K562 (cell line): ENCODE results near the gene SF3A2.
"Not testable (repeated sequence)": the region's sequence is repeated elsewhere in the genome, so short reads cannot be mapped to it uniquely, and the experiment has no call there.

Experiments
- CTCF ChIP-seq, 3 experiments: IDR thresholded peaks in 2 of 3; conservative IDR thresholded peaks in 1 of 3; 2 replicates each; pipeline ENCODE4 v1.5.1; 2011 to 2012; ENCODE audit warnings: low read length in 3 of 3, mild to moderate bottlenecking in 3 of 3, control low read depth in 2 of 3, improper control_type of control experiment in 1 of 3, inconsistent platforms in 1 of 3, low read depth in 1 of 3, mixed read lengths in 1 of 3, moderate library complexity in 1 of 3; ENCODE audit not compliant: insufficient read depth in 2 of 3
- HDAC2 ChIP-seq: fragments of 450-650 bp; IDR thresholded peaks from 2 replicates; pipeline ENCODE4 v1.6.1; 2016; ENCODE audit warnings: mild to moderate bottlenecking
- PKNOX1 ChIP-seq: fragments of 450-650 bp; IDR thresholded peaks from 2 replicates; pipeline ENCODE4 v1.6.1; 2016
- POLR2A ChIP-seq: fragments of 450-650 bp; conservative IDR thresholded peaks from 2 replicates; pipeline ENCODE4 v1.6.1; 2016
- RB1 ChIP-seq: fragments of 450-650 bp; IDR thresholded peaks from 2 replicates; pipeline ENCODE4 v1.6.1; 2017; ENCODE audit warnings: low read depth, mild to moderate bottlenecking
- RHOXF2B ChIP-seq: fragments of 250-450 bp; sonication (Bioruptor Pico); conservative IDR thresholded peaks from 2 replicates; pipeline ENCODE4 v1.5.1; 2021
- SLC30A9 ChIP-seq: fragments of 250-450 bp; sonication (Bioruptor Pico); IDR thresholded peaks from 2 replicates; pipeline ENCODE4 v1.8.0; 2022; ENCODE audit warnings: mild to moderate bottlenecking, moderate library complexity
- SMARCB1 ChIP-seq: IDR thresholded peaks from 2 replicates; pipeline ENCODE4 v1.6.1; 2011; ENCODE audit warnings: improper control_type of control experiment, low read depth; ENCODE audit not compliant: insufficient read length
- TAF1 ChIP-seq: IDR thresholded peaks from 2 replicates; pipeline ENCODE4 v1.6.1; 2011; ENCODE audit warnings: mild to moderate bottlenecking, low read length, moderate library complexity; ENCODE audit not compliant: insufficient read depth, control insufficient read depth, severe bottlenecking; ENCODE audit errors: extremely low read depth
- ZNF232 ChIP-seq: sonication (generic); formaldehyde crosslinking; IDR thresholded peaks from 2 replicates; pipeline ENCODE4 v1.8.0; 2022; ENCODE audit warnings: mild to moderate bottlenecking, missing genetic modification reagents

DNA sequence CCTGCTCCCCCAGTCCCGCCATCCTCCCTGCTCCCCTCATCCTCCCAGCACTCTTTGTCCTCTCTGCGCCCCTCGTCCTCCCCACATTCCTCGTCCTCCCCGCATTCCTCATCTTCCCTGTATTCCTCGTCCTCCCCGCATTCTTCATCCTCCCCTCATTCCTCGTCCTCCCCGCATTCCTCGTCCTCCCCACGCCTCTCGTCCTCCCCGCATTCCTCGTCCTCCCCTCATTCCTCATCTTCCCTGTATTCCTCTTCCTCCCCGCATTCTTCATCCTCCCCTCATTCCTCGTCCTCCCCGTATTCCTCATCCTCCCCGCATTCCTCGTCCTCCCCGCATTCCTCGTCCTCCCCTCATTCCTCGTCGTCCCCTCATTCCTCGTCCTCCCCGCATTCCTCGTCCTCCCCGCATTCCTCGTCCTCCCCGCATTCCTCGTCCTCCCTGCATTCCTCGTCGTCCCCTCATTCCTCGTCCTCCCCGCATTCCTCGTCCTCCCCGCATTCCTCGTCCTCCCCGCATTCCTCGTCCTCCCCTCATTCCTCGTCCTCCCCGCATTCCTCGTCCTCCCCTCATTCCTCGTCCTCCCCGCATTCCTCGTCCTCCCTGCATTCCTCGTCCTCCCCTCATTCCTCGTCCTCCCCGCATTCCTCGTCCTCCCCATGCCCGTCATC lies 35.9 kb upstream of the SF3A2 start:
- not testable (repeated sequence) for TF ChIP-seq PKNOX1; RB1; CTCF (IDR thresholded peaks at IDR 0.05 in 2 of 3, conservative IDR thresholded peaks at IDR 0.05 in 1 of 3; ENCODE audit: insufficient read depth in 2 of 3, low read depth in 1 of 3, low read length in 3 of 3); RHOXF2B (CRISPR knock-in tag); SLC30A9; POLR2A; ZNF232; HDAC2; SMARCB1; TAF1
